ENCODE results near the gene CD164.

- TF ChIP-seq, protein P1, sequence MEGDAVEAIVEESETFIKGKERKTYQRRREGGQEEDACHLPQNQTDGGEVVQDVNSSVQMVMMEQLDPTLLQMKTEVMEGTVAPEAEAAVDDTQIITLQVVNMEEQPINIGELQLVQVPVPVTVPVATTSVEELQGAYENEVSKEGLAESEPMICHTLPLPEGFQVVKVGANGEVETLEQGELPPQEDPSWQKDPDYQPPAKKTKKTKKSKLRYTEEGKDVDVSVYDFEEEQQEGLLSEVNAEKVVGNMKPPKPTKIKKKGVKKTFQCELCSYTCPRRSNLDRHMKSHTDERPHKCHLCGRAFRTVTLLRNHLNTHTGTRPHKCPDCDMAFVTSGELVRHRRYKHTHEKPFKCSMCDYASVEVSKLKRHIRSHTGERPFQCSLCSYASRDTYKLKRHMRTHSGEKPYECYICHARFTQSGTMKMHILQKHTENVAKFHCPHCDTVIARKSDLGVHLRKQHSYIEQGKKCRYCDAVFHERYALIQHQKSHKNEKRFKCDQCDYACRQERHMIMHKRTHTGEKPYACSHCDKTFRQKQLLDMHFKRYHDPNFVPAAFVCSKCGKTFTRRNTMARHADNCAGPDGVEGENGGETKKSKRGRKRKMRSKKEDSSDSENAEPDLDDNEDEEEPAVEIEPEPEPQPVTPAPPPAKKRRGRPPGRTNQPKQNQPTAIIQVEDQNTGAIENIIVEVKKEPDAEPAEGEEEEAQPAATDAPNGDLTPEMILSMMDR (IDR thresholded peaks at IDR 0.05; ENCODE audit: insufficient read depth, low read length, poor library complexity, severe bottlenecking), result no peak
- TF ChIP-seq EZH2phosphoT487 (conservative IDR thresholded peaks at IDR 0.05; ENCODE audit: low read length), result no peak
Measured at GRCh38 chr6:109388265-109388664, 6.0 kb upstream of the CD164 start.

All from SU-DHL-6 (cell line).